ENCODE results near the gene GNAI3. TPM values are rescaled to one million over a fixed set of nuclear protein-coding genes. Genes with fewer than 3 reads are reported as not detected.

The GNAI3 gene
- 1 to 10 TPM; 9.3 to 9.7 TPM for total RNA-seq

GRCh38 chr1:109548321-109549267 is at the start of gene GNAI3:
Gene GNAI3, plus strand, starts transcription at chr1:109548615. Its CDS starts 106 bp downstream, at chr1:109548721.

DNA sequence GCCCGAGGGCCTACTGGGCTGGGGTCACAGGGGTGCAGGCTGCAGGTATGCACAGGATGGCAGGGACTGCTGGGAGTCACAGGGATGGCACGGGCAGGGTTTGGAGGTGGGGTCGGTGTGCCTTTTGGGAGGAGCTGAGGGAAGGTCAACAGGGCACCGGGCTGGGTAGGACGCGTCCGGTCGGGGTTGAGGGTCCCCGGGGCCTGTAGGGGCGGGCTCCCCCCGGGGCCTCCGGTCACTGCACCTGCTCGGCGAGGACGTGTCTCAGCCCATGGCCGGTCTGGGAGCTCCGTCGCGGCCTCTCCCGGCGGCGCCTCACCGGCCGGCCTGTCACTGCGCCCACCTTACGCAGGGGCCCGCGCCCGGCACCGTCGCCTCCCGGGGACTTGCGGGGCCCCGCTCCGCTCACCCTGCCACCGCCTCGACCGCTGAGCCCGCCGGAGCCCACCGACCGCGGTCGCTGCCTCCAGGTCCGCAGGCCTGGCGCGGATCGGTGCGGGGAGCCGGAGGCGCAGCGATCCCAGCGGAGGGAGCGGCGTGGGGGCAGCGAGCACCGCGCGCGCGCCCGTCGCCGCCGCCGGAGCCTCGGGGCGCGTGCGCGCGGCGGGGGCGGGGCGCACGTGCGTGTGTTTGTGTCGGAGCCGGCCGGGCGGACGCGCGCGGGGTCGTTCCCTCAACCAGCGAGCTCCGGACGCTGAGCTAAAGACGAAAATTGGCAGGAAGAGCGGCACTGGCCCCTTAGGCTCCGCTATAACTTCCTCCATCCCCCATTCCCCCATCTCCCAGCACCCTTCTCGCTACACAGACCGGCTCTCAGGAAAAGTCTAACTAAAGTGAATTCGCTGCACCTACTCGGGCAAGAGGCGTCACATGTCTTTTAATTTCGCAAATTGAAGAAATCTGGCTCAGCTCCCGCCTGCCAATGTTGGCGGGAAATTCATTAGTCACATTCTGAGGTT is 39.0 kb upstream of the GNAI3 start, which contains the start of gene AMIGO1:
TSS of gene AMIGO1 (minus strand) at position 552 of the 959 bp plus-strand sequence. CDS start 815 bp downstream, outside the sequence.

GRCh38 chr1:109539676-109540075 is 8.7 kb upstream of the GNAI3 start, which contains the start of gene GPR61:
Gene GPR61, plus strand, starts transcription at chr1:109539872. Its CDS starts 3,151 bp downstream, at chr1:109543023.

GRCh38 chr1:109619576-109620400 is 71.4 kb downstream of the GNAI3 start, which contains the start of the genes AMPD2 and GNAT2:
Gene AMPD2, plus strand, starts transcription at chr1:109619837. Its CDS starts 1,339 bp downstream, at chr1:109621176.
Gene GNAT2, minus strand, starts transcription at chr1:109619616. Its CDS starts 6,746 bp downstream, at chr1:109612870.

DNA sequence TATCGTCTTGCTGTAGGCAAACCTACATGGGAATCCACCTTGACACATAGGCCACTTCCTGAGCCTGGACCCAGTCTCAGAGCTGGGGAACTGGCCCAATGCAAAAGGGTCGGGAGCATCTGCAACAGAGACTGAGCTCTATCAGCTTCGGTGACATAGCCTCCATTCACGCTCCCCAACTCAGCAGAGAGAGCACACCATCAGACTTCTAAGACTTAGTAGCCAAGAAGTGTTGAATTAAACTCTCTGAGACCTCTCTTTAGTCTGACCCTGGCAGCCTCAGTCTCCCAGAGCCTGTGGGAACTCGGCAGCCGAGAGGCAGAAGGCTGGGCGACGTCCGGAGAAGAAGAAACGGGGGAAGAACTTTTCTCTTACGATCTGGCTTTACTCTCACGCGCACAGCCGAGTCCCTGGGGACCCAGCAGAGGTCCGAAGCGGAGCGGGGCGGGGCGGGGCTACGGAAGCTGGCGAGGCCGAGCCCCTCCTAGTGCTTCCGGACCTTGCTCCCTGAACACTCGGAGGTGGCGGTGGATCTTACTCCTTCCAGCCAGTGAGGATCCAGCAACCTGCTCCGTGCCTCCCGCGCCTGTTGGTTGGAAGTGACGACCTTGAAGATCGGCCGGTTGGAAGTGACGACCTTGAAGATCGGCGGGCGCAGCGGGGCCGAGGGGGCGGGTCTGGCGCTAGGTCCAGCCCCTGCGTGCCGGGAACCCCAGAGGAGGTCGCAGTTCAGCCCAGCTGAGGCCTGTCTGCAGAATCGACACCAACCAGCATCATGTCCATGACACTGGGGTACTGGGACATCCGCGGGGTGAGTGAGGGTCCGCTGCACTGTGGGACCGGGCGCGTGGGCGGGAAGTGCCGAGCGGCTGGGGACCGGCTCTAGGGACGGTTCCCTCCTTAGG is 107.5 kb downstream of the GNAI3 start, which contains the start of gene GSTM4:
TSS of gene GSTM4 (plus strand) at position 485 of the 905 bp plus-strand sequence. CDS start at position 776, 291 bp downstream.

GRCh38 chr1:109667452-109668122 is 119.2 kb downstream of the GNAI3 start, which contains the start of gene GSTM2:
Gene GSTM2, plus strand, starts transcription at chr1:109668057. Its CDS starts 59 bp downstream, at chr1:109668116.

Other genes starting within 250 kb of the GNAI3 start
- gene MYBPHL, start 241.6 kb upstream of the GNAI3 start, total RNA-seq: not detected
- gene SORT1, start 150.7 kb upstream of the GNAI3 start, total RNA-seq: 1 to 10 TPM; 3.5 to 3.9 TPM
- gene PSMA5, start 122.2 kb upstream of the GNAI3 start, total RNA-seq: 100 to 1,000 TPM; 138 TPM
- not detected for gene SYPL2, start 82.1 kb upstream of the GNAI3 start, total RNA-seq
- gene ATXN7L2, start 64.7 kb upstream of the GNAI3 start, total RNA-seq: 10 to 100 TPM; 10.7 to 12.7 TPM
- gene CYB561D1, start 54.5 kb upstream of the GNAI3 start, total RNA-seq: 10 to 100 TPM; 23.6 to 28.9 TPM
- 1 to 10 TPM; 7.0 to 7.3 TPM for gene AMIGO1, start 38.9 kb upstream of the GNAI3 start, total RNA-seq
- gene GPR61, start 8.7 kb upstream of the GNAI3 start, total RNA-seq: under 1 TPM; 0.29 to 0.50 TPM
- gene GNAT2, start 71.0 kb downstream of the GNAI3 start, total RNA-seq: not detected
- gene AMPD2, start 71.2 kb downstream of the GNAI3 start, total RNA-seq: 100 to 1,000 TPM; 112 to 117 TPM
- 10 to 100 TPM; 14.4 to 14.6 TPM for gene GSTM4, start 107.5 kb downstream of the GNAI3 start, total RNA-seq
- 10 to 100 TPM; 20.9 to 22.6 TPM for gene GSTM2, start 119.4 kb downstream of the GNAI3 start, total RNA-seq
- under 1 TPM in 1 of 2 experiments, not detected in 1; 0.24 TPM for gene GSTM1, start 139.2 kb downstream of the GNAI3 start, total RNA-seq
- not detected for gene GSTM5, start 163.6 kb downstream of the GNAI3 start, total RNA-seq
- under 1 TPM; 0.31 to 0.71 TPM for gene GSTM3, start 192.4 kb downstream of the GNAI3 start, total RNA-seq
- gene EPS8L3, start 215.3 kb downstream of the GNAI3 start, total RNA-seq: not detected